Measurements from ENCODE around the gene NRXN3.
"Not testable (repeated sequence)": the region's sequence is repeated elsewhere in the genome, so short reads cannot be mapped to it uniquely, and the experiment has no call there.

The NRXN3 gene

DNA sequence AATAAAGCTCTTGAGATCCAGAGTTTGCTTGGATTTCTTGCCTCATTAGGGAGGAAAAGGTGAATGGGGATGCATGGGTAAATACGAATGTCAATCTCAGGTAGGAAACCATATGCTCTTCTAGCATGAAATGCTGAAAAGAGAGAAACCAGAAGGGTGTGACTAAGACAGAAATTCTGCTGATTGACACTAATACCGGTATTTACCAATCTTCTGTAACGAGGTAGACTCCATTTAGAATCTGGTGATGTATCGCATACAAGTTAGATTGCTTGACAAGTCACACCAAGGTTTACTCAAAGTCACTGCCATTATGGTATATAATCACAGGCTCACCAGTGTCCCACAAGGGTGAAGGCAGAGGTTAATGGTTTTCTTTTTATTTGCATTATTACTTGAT, 337.9 kb downstream of the NRXN3 start:
- H3K4me1 ChIP-seq (ENCODE audit: control insufficient read depth, insufficient read depth, low read length): no peaks in the 10 kb centered on the region

GRCh38 chr14:78509516-78509915, 339.3 kb downstream of the NRXN3 start:
- Histone ChIP-seq H3K9ac (ENCODE audit: low read depth, low read length) (no peak overlapping the region), H3K36me3 (ENCODE audit: insufficient read depth, low read length) (no peaks in the 10 kb centered on the region), H3K27me3 (ENCODE audit: control insufficient read depth, insufficient read depth, low read length) (no peaks in the 10 kb centered on the region), H3K9me3 (replicated peaks; ENCODE audit: low read length) (peaks cover 8% of the 10 kb centered on the region), H3K4me3 (ENCODE audit: low read length) (no peak overlapping the region), H3K4me1 (ENCODE audit: control insufficient read depth, insufficient read depth, low read length) (no peaks in the 10 kb centered on the region), H3K4me2 (ENCODE audit: low read length) (no peak overlapping the region)

More for the DNA sequence above, 337.9 kb downstream of the NRXN3 start:
- peaks cover 6% of the 10 kb centered on the region for H3K9me3 ChIP-seq (replicated peaks; ENCODE audit: low read length)
- H3K36me3 ChIP-seq (ENCODE audit: insufficient read depth, low read length): no peaks in the 10 kb centered on the region
- H3K9ac ChIP-seq (ENCODE audit: low read depth, low read length): no peak overlapping the region
- H3K4me3 ChIP-seq (ENCODE audit: low read length): no peak overlapping the region
- no peaks in the 10 kb centered on the region for H3K27me3 ChIP-seq (ENCODE audit: control insufficient read depth, insufficient read depth, low read length)
- H3K4me2 ChIP-seq (ENCODE audit: low read length): no peak overlapping the region

DNA sequence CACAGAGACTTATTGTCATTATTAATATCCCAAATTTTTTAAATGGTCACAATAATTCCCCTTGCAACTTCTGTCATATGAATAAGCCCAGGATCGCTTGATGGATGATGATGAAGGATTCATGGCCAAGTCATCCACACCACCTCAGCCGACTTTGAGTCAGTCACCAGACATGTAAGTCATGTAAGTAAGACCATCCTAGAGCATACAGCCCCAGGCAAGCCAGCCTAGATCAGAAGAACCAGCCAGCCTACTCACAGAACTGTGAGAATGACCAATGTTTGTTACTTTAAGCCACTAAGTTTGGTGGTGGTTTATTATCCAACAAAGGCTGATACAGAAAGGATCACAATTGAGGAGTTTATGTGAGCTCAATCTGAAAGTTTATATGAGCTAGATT, 341.8 kb downstream of the NRXN3 start:
- Histone ChIP-seq H3K36me3 (ENCODE audit: insufficient read depth, low read length) (no peaks in the 10 kb centered on the region), H3K9ac (ENCODE audit: low read depth, low read length) (no peak overlapping the region), H3K4me3 (ENCODE audit: low read length) (no peak overlapping the region), H3K4me1 (ENCODE audit: control insufficient read depth, insufficient read depth, low read length) (no peaks in the 10 kb centered on the region), H3K4me2 (ENCODE audit: low read length) (no peak overlapping the region), H3K9me3 (replicated peaks; ENCODE audit: low read length) (peaks cover 14% of the 10 kb centered on the region), H3K27me3 (ENCODE audit: control insufficient read depth, insufficient read depth, low read length) (no peaks in the 10 kb centered on the region)

DNA sequence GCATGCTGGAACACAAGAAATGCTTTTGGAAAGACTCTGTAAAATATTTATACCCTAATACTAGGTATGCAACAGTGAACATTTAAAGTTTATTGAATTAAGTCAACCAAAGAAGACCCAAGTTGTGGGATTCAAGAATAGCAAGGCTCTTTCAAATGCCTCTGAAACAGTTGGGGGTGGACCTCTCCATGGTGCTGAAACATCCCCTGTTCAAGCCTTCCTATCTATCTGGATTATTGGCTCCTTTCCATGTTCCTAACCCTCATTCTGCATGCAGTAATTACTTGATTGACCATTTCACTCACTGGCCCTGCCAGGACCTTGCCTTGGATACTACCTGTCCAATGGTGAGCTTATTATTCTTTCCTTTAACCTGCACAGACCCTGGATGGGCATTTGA, 349.7 kb downstream of the NRXN3 start:
- H3K9me3 ChIP-seq (replicated peaks; ENCODE audit: low read length): peaks cover 5% of the 10 kb centered on the region
- H3K4me2 ChIP-seq (ENCODE audit: low read length): no peak overlapping the region
- no peak overlapping the region for H3K4me3 ChIP-seq (ENCODE audit: low read length)
- H3K27me3 ChIP-seq (ENCODE audit: control insufficient read depth, insufficient read depth, low read length): no peaks in the 10 kb centered on the region
- H3K36me3 ChIP-seq (ENCODE audit: insufficient read depth, low read length): no peaks in the 10 kb centered on the region
- H3K9ac ChIP-seq (ENCODE audit: low read depth, low read length): no peak overlapping the region
- H3K4me1 ChIP-seq (ENCODE audit: control insufficient read depth, insufficient read depth, low read length): no peaks in the 10 kb centered on the region

DNA sequence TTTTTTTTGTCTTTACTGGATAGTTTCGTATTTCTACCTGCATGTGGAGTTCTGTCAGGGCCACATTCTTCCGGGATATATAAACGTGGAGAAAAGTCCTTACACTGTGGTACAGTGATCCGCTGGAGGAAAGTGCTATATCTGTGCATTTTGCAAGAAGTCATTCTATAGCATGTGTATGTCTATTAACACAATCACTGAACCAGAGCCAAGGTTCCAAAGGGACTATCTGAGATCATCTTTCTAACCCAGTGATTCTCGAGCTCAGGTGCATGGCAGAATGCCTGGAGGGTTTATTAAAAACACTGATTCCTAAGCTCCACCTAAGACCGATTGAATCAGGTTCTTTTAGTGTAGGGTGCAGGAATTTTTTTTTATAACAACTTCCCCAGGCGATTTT, 354.0 kb downstream of the NRXN3 start:
- H3K36me3 ChIP-seq (ENCODE audit: insufficient read depth, low read length): no peaks in the 10 kb centered on the region
- no peaks in the 10 kb centered on the region for H3K9me3 ChIP-seq (replicated peaks; ENCODE audit: low read length)
- H3K4me1 ChIP-seq (ENCODE audit: control insufficient read depth, insufficient read depth, low read length): no peaks in the 10 kb centered on the region

GRCh38 chr14:78524766-78525165, 354.6 kb downstream of the NRXN3 start:
- Histone ChIP-seq H3K4me3 (ENCODE audit: low read length) (no peak overlapping the region), H3K36me3 (ENCODE audit: insufficient read depth, low read length) (no peaks in the 10 kb centered on the region), H3K4me2 (ENCODE audit: low read length) (no peak overlapping the region), H3K4me1 (ENCODE audit: control insufficient read depth, insufficient read depth, low read length) (no peaks in the 10 kb centered on the region), H3K27me3 (ENCODE audit: control insufficient read depth, insufficient read depth, low read length) (no peaks in the 10 kb centered on the region), H3K9me3 (replicated peaks; ENCODE audit: low read length) (no peaks in the 10 kb centered on the region), H3K9ac (ENCODE audit: low read depth, low read length) (no peak overlapping the region)

More for the DNA sequence above, 354.0 kb downstream of the NRXN3 start:
- Histone ChIP-seq H3K4me2 (ENCODE audit: low read length) (no peak overlapping the region), H3K9ac (ENCODE audit: low read depth, low read length) (no peak overlapping the region), H3K27me3 (ENCODE audit: control insufficient read depth, insufficient read depth, low read length) (no peaks in the 10 kb centered on the region), H3K4me3 (ENCODE audit: low read length) (no peak overlapping the region)

DNA sequence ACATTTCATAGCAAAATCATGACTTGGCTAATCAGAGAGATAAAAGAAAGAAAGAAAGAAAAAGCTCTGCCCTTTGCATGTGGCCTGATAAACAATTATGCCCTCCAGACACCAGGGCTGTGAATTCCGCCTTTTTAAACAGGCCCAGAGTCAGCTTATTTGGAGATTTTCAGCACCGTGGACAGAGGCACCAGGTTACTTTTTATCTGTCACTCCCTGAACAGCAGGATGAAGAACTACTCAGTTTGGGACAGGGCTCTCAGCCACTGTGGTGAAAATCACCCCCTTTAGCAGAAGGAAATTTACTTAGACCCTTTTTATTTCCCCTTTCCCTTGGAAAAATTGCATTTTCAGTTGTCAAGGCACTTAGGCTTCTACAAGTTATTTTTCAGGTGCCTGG, 359.9 kb downstream of the NRXN3 start:
- H3K4me1 ChIP-seq (ENCODE audit: control insufficient read depth, insufficient read depth, low read length): no peaks in the 10 kb centered on the region
- no peaks in the 10 kb centered on the region for H3K9me3 ChIP-seq (replicated peaks; ENCODE audit: low read length)
- no peaks in the 10 kb centered on the region for H3K27me3 ChIP-seq (ENCODE audit: control insufficient read depth, insufficient read depth, low read length)
- no peak overlapping the region for H3K4me2 ChIP-seq (ENCODE audit: low read length)
- H3K4me3 ChIP-seq (ENCODE audit: low read length): no peak overlapping the region
- no peaks in the 10 kb centered on the region for H3K36me3 ChIP-seq (ENCODE audit: insufficient read depth, low read length)
- H3K9ac ChIP-seq (ENCODE audit: low read depth, low read length): no peak overlapping the region

- no peak overlapping the region for H3K9ac ChIP-seq (ENCODE audit: low read depth, low read length)
- H3K4me1 ChIP-seq (ENCODE audit: control insufficient read depth, insufficient read depth, low read length): no peaks in the 10 kb centered on the region
- no peak overlapping the region for H3K4me2 ChIP-seq (ENCODE audit: low read length)
- no peaks in the 10 kb centered on the region for H3K27me3 ChIP-seq (ENCODE audit: control insufficient read depth, insufficient read depth, low read length)
- no peak overlapping the region for H3K4me3 ChIP-seq (ENCODE audit: low read length)
- no peaks in the 10 kb centered on the region for H3K9me3 ChIP-seq (replicated peaks; ENCODE audit: low read length)
- no peaks in the 10 kb centered on the region for H3K36me3 ChIP-seq (ENCODE audit: insufficient read depth, low read length)
These were observed 364.0 kb downstream of the NRXN3 start for GRCh38 chr14:78534141-78534540.

DNA sequence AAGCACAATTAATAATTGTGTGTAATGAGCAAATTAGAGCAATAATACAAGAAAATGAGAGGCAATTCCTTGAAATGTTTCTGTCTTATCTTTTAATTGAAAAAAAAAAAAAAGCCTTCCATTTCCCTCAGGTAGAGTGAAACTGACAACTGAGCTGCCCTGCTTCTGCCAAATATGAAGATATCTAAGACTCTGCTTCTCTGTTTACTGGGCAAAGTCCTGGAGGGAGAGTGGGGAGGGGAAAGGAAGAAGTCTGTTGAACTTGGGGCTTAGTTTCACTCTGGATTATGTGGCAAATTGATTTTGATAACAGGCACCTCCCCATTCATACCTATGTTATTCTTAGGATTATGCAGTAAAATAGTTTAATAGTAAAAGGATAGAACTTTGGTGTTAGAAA, 364.9 kb downstream of the NRXN3 start:
- H3K9me3 ChIP-seq (replicated peaks; ENCODE audit: low read length): no peaks in the 10 kb centered on the region
- no peak overlapping the region for H3K4me2 ChIP-seq (ENCODE audit: low read length)
- H3K4me1 ChIP-seq (ENCODE audit: control insufficient read depth, insufficient read depth, low read length): no peaks in the 10 kb centered on the region
- no peak overlapping the region for H3K9ac ChIP-seq (ENCODE audit: low read depth, low read length)
- H3K27me3 ChIP-seq (ENCODE audit: control insufficient read depth, insufficient read depth, low read length): no peaks in the 10 kb centered on the region
- no peaks in the 10 kb centered on the region for H3K36me3 ChIP-seq (ENCODE audit: insufficient read depth, low read length)
- H3K4me3 ChIP-seq (ENCODE audit: low read length): no peak overlapping the region

GRCh38 chr14:78541788-78542187, 371.6 kb downstream of the NRXN3 start:
- not testable (repeated sequence) for H3K4me2 ChIP-seq (ENCODE audit: low read length); H3K27me3 ChIP-seq (ENCODE audit: control insufficient read depth, insufficient read depth, low read length); H3K4me1 ChIP-seq (ENCODE audit: control insufficient read depth, insufficient read depth, low read length); H3K36me3 ChIP-seq (ENCODE audit: insufficient read depth, low read length); H3K9ac ChIP-seq (ENCODE audit: low read depth, low read length); H3K9me3 ChIP-seq (replicated peaks; ENCODE audit: low read length); H3K4me3 ChIP-seq (ENCODE audit: low read length)

- Histone ChIP-seq H3K4me3 (ENCODE audit: low read length) (no peak overlapping the region), H3K4me1 (ENCODE audit: control insufficient read depth, insufficient read depth, low read length) (no peaks in the 10 kb centered on the region), H3K4me2 (ENCODE audit: low read length) (no peak overlapping the region), H3K9ac (ENCODE audit: low read depth, low read length) (no peak overlapping the region), H3K9me3 (replicated peaks; ENCODE audit: low read length) (no peaks in the 10 kb centered on the region), H3K36me3 (ENCODE audit: insufficient read depth, low read length) (no peaks in the 10 kb centered on the region), H3K27me3 (ENCODE audit: control insufficient read depth, insufficient read depth, low read length) (no peaks in the 10 kb centered on the region)
These were observed 373.3 kb downstream of the NRXN3 start for GRCh38 chr14:78543433-78543832.

- H3K4me2 ChIP-seq (ENCODE audit: low read length): no peak overlapping the region
- no peak overlapping the region for H3K4me3 ChIP-seq (ENCODE audit: low read length)
- H3K36me3 ChIP-seq (ENCODE audit: insufficient read depth, low read length): no peaks in the 10 kb centered on the region
- H3K27me3 ChIP-seq (ENCODE audit: control insufficient read depth, insufficient read depth, low read length): no peaks in the 10 kb centered on the region
- no peaks in the 10 kb centered on the region for H3K9me3 ChIP-seq (replicated peaks; ENCODE audit: low read length)
- no peaks in the 10 kb centered on the region for H3K4me1 ChIP-seq (ENCODE audit: control insufficient read depth, insufficient read depth, low read length)
- no peak overlapping the region for H3K9ac ChIP-seq (ENCODE audit: low read depth, low read length)
These were observed 390.9 kb downstream of the NRXN3 start for GRCh38 chr14:78561074-78561473.
